Measurements from ENCODE around the gene FRMD5.

Gene FRMD5

DNA sequence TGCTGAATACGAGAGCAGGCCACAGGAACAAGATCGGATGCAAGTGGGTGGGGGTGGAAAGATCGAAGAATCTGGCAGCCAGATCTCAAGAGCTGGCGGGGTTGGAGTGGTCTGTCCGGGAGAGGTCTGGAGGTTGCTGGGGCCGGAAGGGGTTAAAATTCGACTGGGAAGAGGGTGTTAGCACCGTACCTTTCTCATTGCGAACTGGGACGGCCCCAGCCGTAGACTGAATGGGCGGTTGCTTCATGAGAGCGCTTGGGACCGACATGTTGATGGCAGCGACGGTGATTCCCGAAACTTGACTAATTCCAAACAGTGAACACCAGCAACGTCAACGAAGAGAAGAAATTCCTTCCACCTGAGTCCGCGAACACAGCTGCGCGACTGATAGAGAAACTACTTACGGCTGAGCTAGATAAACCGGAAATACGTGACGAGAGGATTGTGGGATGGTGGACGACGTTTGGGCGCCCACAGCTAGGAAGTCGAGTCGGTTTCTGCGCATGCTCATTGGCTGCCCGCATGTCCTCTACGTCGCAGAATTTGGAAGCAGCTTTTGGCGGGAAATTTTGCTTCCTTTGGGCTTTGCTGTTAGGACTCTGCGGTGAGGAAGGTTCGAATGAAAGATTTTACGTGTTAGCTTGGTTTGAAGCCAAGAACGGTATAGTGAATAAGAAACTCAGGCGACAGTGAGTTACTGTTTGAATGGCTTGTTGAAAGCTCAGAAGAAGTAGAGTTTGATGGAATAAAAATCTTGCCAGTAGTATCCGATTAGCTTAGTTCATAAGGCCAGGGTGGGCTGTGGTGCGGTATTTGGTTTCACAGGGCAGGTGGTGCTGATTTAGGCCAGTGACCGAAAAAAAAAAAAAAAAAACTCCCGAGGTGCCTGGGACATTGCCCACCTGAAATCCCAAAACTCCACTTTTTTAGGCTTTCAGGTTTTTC, 370.5 kb downstream of the FRMD5 start, which contains the start of gene MFAP1:
Gene MFAP1, minus strand, starts transcription at position 389 of the 945 bp plus-strand sequence. Its CDS starts 121 bp downstream, at position 268.
- H3K4me2 ChIP-seq = peak within 1 kb of the TSS; percentile 87
- H4K20me1 ChIP-seq = peaks cover 15% of the 10 kb centered on the region
- H3K27ac ChIP-seq = peak within 1 kb of the TSS; percentile 88
- TF ChIP-seq Cebpa-rat (IDR thresholded peaks at IDR 0.05) = no peak
- H3K4me1 ChIP-seq = peaks cover 67% of the 10 kb centered on the region
- peak within 1 kb of the TSS; percentile 90 for H3K9ac ChIP-seq
- no peaks in the 10 kb centered on the region for H3K9me3 ChIP-seq
- H3K4me3 ChIP-seq = peak within 1 kb of the TSS; percentile 82
- peaks cover 25% of the 10 kb centered on the region for H3K36me3 ChIP-seq
- no peaks in the 10 kb centered on the region for H3K27me3 ChIP-seq

DNA sequence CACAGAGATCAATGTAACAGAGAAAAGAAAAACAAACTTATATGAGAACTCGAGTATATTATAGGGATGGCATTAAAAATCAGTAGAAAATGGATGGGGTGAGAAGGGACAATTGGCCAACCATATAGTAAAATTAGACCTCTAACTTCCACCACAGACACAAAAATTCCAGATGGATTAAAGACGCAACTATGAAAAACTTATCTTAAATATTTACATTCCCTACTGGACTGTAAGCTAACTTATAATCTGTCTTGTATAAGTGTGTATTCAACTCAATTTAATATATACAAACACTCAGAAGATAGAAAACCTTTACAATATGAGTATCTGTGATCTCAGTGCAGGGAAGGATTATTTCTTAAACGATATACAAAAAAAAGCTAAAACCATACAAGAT, 373.6 kb downstream of the FRMD5 start:
- Histone ChIP-seq H3K9me3 (no peaks in the 10 kb centered on the region), H3K27ac (no peak overlapping the region), H4K20me1 (peaks cover 41% of the 10 kb centered on the region), H3K4me3 (no peak overlapping the region), H3K27me3 (no peaks in the 10 kb centered on the region), H3K36me3 (peaks cover 46% of the 10 kb centered on the region), H3K9ac (no peak overlapping the region), H3K4me1 (peaks cover 61% of the 10 kb centered on the region), H3K4me2 (peak overlapping the region; percentile 87)
- no peak for TF ChIP-seq Cebpa-rat (IDR thresholded peaks at IDR 0.05)

Measured in BLaER1 (cell line).